PC-9 (cell line): ENCODE results near the gene TMUB2. TPM values are rescaled to one million over a fixed set of nuclear protein-coding genes. Genes with fewer than 3 reads are reported as not detected.

Source experiments
- BruUV-seq: library from RNA; stranded (reverse); fragments of 400-500 nt; replicated peaks from 2 replicates; lab custom pipeline; 2021; lab: Mats Ljungman, UMichigan
- CTCF ChIA-PET: fragments of 300-600 bp; sonication (Branson Sonifier 250); formaldehyde crosslinking; loops from one replicate; lab custom pipeline; 2022; ENCODE audit warnings: antibody characterized with exemption; lab: Charles Lee
- POLR2A ChIA-PET: fragments of 300-600 bp; sonication (Branson Sonifier 250); formaldehyde crosslinking; loops from one replicate; lab custom pipeline; 2022; ENCODE audit warnings: antibody characterized with exemption; ENCODE audit not compliant: unreplicated experiment; lab: Charles Lee
- DNase-seq, 2 experiments: peaks; one replicate each; pipeline versions ENCODE4 v3.0.0 to v3.0.0-alpha.2; 2015 to 2022; ENCODE audit warnings: mixed read lengths in 1 of 2
- H2AFZ ChIP-seq: fragments of 200-600 bp; sonication (generic); 2 replicates; pipeline ENCODE4 v1.8.1; 2017; ENCODE audit warnings: antibody characterized with exemption
- H3F3A ChIP-seq: fragments of 200-600 bp; sonication (generic); 2 replicates; pipeline ENCODE4 v1.8.1; 2017; ENCODE audit warnings: antibody characterized with exemption, mild to moderate bottlenecking, low read depth; ENCODE audit not compliant: insufficient read depth
- H3K27ac ChIP-seq: fragments of 200-600 bp; sonication (generic); 2 replicates; pipeline ENCODE4 v1.6.1; 2016; ENCODE audit warnings: mixed run types
- H3K27me3 ChIP-seq: fragments of 200-600 bp; sonication (generic); 2 replicates; pipeline ENCODE4 v1.6.1; 2016; ENCODE audit warnings: low read depth, mixed run types; ENCODE audit not compliant: insufficient read depth
- H3K36me3 ChIP-seq: fragments of 200-600 bp; sonication (generic); 2 replicates; pipeline ENCODE4 v1.6.1; 2016; ENCODE audit warnings: low read depth, mixed run types
- H3K4me1 ChIP-seq: fragments of 200-600 bp; sonication (generic); replicated peaks from 2 replicates; pipeline ENCODE4 v1.6.1; 2016; ENCODE audit warnings: mixed run types; ENCODE audit not compliant: insufficient read depth
- H3K4me2 ChIP-seq: fragments of 200-600 bp; sonication (generic); 2 replicates; pipeline ENCODE4 v1.6.1; 2017; ENCODE audit warnings: mixed run types
- H3K4me3 ChIP-seq: fragments of 200-600 bp; sonication (generic); 2 replicates; pipeline ENCODE4 v1.6.1; 2016; ENCODE audit warnings: mixed run types
- H3K79me2 ChIP-seq: fragments of 200-600 bp; sonication (generic); 2 replicates; pipeline ENCODE4 v1.6.1; 2017; ENCODE audit warnings: low read depth, mixed run types
- H3K9me2 ChIP-seq: fragments of 200-600 bp; sonication (generic); 2 replicates; pipeline ENCODE4 v1.8.1; 2017; ENCODE audit warnings: mild to moderate bottlenecking; ENCODE audit not compliant: insufficient read depth
- H3K9me3 ChIP-seq: fragments of 200-600 bp; sonication (generic); 2 replicates; pipeline ENCODE4 v1.8.1; 2016; ENCODE audit warnings: low read depth; ENCODE audit not compliant: insufficient read depth
- H4K20me1 ChIP-seq: fragments of 200-600 bp; sonication (generic); 2 replicates; pipeline ENCODE4 v1.8.1; 2017; ENCODE audit not compliant: insufficient read depth
- CTCF ChIP-seq: fragments of 200-600 bp; sonication (generic); conservative IDR thresholded peaks from 2 replicates; pipeline ENCODE4 v1.6.1; 2017; ENCODE audit warnings: mixed run types, antibody characterized with exemption, mild to moderate bottlenecking, moderate library complexity
- EZH2 ChIP-seq: fragments of 200-600 bp; sonication (generic); IDR thresholded peaks from 2 replicates; pipeline ENCODE4 v1.8.0; 2017; ENCODE audit warnings: antibody characterized with exemption, low read depth
- intact Hi-C: fragments of 100-400 bp; cut with micrococcal nuclease; formaldehyde crosslinking; loops from one replicate; pipeline ENCODE4 v1.10.0; 2022; ENCODE audit not compliant: unreplicated experiment
- total RNA-seq: library from RNA; stranded (reverse); gene quantifications from 2 replicates; pipeline ENCODE4 v1.2.3, GENCODE V29; 2021

TMUB2 gene
- total RNA-seq, 1 experiment from 2014 or later = 45.5 TPM

GRCh38 chr17:44212507-44213402 is 26.0 kb downstream of the TMUB2 start:
- no TSS peak for BruUV-seq
- Histone ChIP-seq H3K27ac (no peak overlapping the region), H3F3A (peaks cover 39% of the 10 kb centered on the region), H3K4me2 (no peak overlapping the region), H4K20me1 (no peaks in the 10 kb centered on the region), H3K36me3 (peaks cover 42% of the 10 kb centered on the region), H3K9me2 (no peaks in the 10 kb centered on the region), H3K79me2 (peaks cover 18% of the 10 kb centered on the region), H2AFZ (no peak overlapping the region), H3K27me3 (no peaks in the 10 kb centered on the region), H3K9me3 (no peaks in the 10 kb centered on the region), H3K4me3 (no peak overlapping the region), H3K4me1 (peaks cover 31% of the 10 kb centered on the region)
- POLR2A ChIA-PET = no interaction called here
- CTCF ChIA-PET = no interaction called here
- intact Hi-C loops = no loop called here
- no peak for DNase-seq
- TF ChIP-seq CTCF (no peak), EZH2 (no peak)

- H3F3A ChIP-seq = peaks cover 34% of the 10 kb centered on the region
- no peak for DNase-seq
- H3K27ac ChIP-seq = no peak overlapping the region
- H3K9me3 ChIP-seq = no peaks in the 10 kb centered on the region
- H2AFZ ChIP-seq = no peak overlapping the region
- H3K4me3 ChIP-seq = no peak overlapping the region
- intact Hi-C loops = no loop called here
- no peaks in the 10 kb centered on the region for H4K20me1 ChIP-seq
- CTCF ChIA-PET = no interaction called here
- no peak for TF ChIP-seq CTCF
- no peak for TF ChIP-seq EZH2
- H3K36me3 ChIP-seq = peaks cover 42% of the 10 kb centered on the region
- no peaks in the 10 kb centered on the region for H3K9me2 ChIP-seq
- no TSS peak for BruUV-seq
- POLR2A ChIA-PET = interaction anchor here (0.6 kb wide), 1 partner anchor 28 kb away, joined by 3 read pairs; no protein-coding TSS in a partner anchor
- peaks cover 26% of the 10 kb centered on the region for H3K4me1 ChIP-seq
- H3K27me3 ChIP-seq = no peaks in the 10 kb centered on the region
- H3K79me2 ChIP-seq = peaks cover 24% of the 10 kb centered on the region
- H3K4me2 ChIP-seq = no peak overlapping the region
Measured at GRCh38 chr17:44213403-44214229, 26.8 kb downstream of the TMUB2 start.

- Histone ChIP-seq H3F3A (peaks cover 28% of the 10 kb centered on the region), H4K20me1 (no peaks in the 10 kb centered on the region), H2AFZ (no peak overlapping the region), H3K79me2 (peaks cover 24% of the 10 kb centered on the region), H3K36me3 (peaks cover 41% of the 10 kb centered on the region), H3K27ac (no peak overlapping the region), H3K27me3 (no peaks in the 10 kb centered on the region), H3K9me3 (no peaks in the 10 kb centered on the region), H3K4me3 (no peak overlapping the region), H3K9me2 (no peaks in the 10 kb centered on the region), H3K4me2 (no peak overlapping the region), H3K4me1 (peaks cover 20% of the 10 kb centered on the region)
- TF ChIP-seq CTCF (no peak), EZH2 (no peak)
- intact Hi-C loops = no loop called here
- no peak for DNase-seq
- no TSS peak for BruUV-seq
- CTCF ChIA-PET = no interaction called here
- POLR2A ChIA-PET = interaction anchor here (0.6 kb wide), 1 partner anchor 28 kb away, joined by 3 read pairs; no protein-coding TSS in a partner anchor
Measured at GRCh38 chr17:44214230-44214494, 27.4 kb downstream of the TMUB2 start.
